IPS-NIHi7 (cell line): Measurements from ENCODE around the gene GPR31.
"Not testable (repeated sequence)": the region's sequence is repeated elsewhere in the genome, so short reads cannot be mapped to it uniquely, and the experiment has no call there.

ENCODE experiments used
- DNase-seq: peaks from one replicate; pipeline ENCODE4 v3.0.0; 2012; ENCODE audit warnings: mixed read lengths; ENCODE audit errors: extremely low spot score

Gene GPR31, protein sequence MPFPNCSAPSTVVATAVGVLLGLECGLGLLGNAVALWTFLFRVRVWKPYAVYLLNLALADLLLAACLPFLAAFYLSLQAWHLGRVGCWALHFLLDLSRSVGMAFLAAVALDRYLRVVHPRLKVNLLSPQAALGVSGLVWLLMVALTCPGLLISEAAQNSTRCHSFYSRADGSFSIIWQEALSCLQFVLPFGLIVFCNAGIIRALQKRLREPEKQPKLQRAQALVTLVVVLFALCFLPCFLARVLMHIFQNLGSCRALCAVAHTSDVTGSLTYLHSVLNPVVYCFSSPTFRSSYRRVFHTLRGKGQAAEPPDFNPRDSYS

DNA sequence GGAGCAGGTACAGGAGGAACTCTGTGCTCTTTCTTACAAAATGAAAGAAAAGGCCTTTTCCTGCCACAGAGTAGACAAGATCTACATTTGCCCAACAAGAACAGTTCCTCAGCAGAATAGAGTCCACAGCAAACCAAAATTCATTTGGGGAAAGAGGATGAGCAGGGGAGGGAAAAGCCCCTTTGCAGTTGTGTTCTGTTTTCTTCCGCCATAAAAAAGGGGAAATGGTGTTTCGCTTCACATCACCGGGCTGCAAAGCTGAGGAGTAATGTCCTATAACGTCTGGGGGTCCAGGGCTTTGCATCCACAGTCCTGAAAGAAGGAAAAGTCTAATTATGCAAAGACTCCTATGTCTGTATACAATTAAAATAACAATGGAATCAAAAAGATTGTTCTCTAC lies at the start of gene GPR31:
Gene GPR31 (minus strand): TSS at position 118 of the 400 bp plus-strand sequence. CDS start 149 bp downstream, outside the sequence.
- no peak for DNase-seq

DNA sequence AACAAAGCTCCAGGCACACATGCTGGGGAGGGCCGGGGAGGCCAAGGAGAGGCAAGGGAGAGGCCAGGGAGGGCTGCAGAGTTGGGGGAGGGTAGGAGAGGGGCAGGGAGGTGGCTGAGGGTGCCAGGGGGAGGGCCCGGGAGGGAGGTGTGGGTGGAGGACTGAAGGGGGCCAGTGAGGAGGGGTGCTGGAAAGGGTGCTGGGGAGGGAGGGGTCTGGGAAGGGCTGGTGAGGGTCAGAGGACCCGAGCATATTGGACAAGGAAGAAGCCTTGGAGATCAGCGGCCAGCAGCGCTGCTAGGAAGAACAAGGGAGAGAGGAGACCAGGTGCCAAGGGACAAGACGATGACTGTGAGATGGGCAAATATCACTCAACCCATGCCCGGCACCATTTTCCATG lies 49.7 kb upstream of the GPR31 start:
- DNase-seq, result no peak

DNA sequence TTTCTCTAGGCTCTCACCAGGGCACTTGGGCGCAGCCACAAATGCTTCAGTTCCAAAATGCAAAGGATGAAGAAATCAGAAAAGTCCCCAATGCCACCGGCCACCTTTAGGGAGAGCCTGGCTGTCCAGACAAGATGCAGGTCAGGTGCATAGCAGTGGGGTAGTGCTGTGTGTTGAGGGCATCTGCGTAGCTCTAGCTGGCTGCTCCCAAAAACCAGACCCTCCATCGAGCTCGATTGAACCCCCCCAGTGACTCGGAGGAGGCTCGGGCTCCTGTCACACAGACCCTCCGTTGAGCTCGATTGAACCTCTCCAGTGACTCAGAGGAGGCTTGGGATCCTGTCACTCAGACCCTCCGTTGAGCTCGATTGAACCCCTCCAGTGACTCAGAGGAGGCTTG lies 47.5 kb upstream of the GPR31 start:
- DNase-seq, result not testable (repeated sequence)

DNA sequence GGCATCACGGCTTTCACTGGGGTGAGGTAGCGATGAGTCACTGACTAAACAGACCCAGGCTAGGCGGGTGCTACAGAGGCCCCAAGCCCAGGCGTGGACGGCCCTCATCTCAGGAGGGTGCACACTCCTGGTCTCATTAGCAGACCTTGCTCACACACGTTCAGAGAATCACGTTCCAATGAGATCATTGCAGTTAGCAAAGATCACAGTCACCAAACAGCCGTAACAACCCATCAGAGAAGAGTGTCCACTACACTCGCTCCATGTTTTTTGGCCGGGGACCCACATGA lies 46.2 kb upstream of the GPR31 start:
- not testable (repeated sequence) for DNase-seq

DNA sequence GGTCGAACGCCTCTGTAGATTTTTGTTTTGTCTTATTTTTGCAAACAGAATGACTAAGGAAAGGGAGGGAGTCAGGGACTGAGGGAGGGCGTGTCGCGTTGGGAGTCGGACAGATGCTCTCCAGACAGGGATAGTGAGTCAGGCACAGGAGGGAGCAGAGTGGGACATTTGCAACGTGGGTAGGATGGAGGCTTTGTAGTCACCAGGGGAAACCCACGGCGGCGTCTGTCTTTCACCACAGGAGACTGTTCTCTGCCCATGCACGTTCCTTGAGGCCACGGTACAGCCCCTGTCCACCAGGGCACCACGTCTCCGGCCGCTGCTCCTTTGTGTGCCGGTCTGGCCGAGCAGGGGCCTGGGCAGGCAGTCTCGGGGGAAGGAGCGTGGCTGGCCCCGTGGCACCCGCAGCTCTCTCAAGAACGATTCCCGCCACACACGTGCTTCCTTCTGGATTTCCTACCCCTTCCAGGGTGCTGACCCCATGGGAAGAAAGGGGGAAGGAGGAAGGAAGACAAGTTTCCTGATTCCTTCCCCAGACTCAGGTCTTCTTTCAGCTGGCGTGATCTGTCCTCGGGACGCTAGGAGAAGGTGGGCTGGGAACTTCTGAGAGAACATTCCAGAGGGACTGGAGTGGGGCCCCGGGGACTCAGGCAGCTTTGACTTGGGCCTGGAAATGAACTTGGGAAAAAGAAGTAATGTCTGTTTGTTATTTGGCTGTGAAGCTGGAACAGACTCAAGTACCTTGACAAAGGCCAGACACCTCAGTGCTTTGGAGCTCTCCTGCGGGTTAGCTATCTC lies 45.7 kb upstream of the GPR31 start:
- DNase-seq, result not testable (repeated sequence)

DNA sequence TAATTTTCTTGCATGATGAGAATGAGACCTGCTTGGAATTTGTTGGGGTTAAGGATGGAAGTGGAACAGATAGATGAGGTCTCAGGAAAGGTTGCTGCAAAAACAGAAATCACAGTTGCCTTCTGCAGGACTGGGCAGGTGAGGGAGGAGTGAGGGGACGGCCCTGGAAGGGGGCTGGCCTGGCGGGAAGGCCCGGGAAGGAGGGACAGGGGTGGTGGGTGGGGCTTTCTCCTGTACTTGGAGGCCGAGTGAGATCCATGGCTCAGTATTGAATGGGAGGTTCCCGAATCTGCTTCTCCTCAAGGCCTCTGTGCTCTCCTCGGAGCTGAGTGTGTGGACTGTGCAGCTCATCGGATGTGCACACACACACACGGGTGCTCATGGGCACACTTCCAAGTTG lies 44.8 kb upstream of the GPR31 start:
- not testable (repeated sequence) for DNase-seq

DNA sequence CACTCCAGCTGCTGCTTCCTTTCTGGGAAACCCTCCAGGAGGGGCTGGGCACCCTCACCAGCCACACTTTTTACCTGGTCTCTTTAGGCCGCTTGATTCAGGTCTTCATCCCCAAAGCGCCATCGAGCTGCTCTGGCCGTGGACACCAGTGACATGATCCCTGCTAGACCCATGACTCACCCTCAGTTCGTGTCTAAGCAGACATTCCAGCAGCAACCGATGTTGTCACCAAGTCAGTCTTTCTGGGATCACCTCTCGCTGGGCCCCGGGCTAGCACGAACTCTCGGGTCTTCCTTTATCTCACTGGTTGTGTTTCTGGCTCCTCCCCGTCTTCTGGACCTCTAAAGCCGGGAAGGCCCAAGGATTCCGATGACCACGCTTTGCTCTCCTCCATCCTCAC lies 43.0 kb upstream of the GPR31 start:
- no peak for DNase-seq

DNA sequence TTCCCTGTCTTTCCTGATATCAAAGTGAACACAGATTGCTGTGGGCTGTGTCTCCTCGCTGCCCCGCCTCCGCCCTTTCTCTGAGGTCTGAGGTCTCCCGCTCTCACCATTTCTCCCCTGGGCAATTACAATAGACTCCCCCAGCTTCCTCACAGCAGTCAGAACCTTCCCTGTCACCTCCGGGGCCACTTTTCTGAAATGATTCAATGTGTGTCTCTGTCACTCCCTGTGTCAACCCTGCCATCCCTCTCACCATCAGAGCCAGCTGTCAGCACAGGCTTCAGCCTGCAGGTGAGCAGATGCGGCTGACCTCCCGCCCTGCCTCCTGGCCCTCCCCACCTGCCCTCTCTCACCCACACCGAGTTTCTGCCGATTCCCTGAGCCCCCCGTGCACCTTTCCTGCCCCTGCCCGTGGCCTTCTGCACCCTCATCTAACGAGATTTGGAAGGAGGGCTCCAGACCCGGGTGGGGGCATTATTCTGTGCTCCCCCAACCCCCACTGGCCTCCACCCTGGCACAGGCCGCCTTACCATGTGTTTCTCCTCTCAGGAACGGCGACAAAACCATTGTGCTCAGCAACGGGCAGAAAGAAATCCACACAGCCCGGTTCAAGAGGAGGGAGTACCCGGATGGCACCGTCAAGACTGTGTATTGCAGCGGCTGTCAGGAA lies 38.3 kb upstream of the GPR31 start:
- not testable (repeated sequence) for DNase-seq

DNA sequence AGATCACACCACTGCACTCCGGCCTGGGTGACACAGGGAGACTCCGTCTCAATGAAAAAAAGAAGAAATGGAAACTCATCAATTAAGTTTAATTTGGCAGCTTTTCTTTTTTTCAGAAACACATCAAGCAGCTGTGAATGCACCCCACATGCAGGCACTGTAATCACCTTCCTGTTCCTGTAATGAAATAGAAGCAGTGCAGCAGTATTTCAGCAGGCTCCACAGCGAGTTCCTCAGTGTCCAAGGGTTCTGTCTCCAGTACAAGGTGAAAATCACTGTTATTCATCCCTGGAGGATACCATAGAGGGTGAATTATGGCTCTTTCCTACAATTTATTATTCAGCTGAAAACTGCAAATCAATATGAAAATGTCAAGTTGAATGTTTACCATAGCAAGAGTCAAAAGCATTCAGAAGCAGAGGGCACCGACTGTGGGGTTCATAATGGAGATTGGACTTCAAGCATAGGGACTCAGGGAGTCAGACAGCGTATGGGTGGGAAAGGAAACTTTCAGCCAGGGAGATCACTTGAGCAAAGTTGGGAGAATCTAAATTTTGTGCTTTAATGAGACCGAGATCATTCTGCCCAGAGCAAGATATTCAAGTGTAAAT lies 35.8 kb upstream of the GPR31 start:
- not testable (repeated sequence) for DNase-seq

DNA sequence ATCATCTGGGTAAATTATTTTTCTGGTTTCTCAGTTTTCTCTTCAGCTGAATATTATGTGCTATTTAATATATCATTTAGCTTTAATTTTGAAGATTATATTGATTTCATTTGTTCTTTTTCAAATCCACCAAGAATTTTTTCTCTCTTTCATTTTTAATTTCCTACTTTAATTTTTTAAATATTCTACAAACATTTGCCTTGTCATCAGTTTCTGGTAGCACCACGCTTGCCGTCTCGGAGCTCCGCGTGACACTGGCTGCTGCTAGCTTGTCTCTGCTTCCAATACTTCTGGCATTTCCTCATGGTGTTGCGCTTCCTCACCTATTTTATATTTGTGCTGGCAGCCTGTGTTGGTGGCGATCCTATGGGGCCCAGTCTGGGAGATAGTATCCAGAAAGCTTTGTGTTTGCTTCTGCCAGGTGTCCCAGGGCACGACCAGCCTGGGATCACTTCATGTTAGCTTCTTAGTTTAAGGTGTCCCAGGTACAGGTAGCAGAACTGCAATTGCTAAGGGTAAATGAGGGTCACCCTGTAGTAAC lies 33.3 kb upstream of the GPR31 start:
- not testable (repeated sequence) for DNase-seq

DNA sequence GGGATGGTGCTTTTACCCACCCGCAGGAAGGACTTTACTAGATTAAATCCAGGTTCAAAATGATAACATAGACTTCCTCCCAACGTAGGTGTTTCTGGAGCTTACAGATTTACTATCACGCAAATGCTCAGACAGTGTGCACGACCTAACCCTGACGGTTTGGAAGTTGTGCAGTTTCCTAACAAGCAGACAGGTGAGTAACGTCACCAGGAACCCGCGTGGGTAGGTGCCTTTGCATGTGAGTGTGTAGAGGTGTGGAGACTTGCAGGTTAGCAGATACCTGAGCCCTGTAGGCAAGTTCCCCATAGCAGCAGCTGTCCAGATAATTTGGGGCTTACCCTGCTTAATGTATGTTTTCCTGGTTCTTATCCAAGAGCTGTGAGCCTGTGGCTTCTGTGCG lies 29.5 kb upstream of the GPR31 start:
- DNase-seq, result not testable (repeated sequence)

DNA sequence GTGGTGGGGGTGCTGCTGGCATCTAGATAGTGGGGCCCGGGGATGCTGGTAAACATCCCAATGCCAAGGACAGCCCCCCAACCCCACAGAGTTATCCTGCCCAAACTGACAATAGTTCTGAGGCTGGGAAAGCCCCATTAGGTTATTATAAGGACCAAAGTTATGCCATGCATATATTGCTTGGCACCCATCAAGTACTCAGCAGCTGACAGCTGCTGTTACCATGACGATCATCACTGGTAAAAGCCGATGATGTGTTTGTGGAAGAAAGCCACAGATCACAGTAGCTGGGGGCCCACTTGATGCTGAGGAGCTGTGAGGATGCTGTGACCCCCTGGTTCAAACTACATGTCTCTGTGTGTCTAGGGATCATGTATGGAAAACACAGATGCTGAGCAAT lies 27.3 kb upstream of the GPR31 start:
- DNase-seq, result not testable (repeated sequence)

DNA sequence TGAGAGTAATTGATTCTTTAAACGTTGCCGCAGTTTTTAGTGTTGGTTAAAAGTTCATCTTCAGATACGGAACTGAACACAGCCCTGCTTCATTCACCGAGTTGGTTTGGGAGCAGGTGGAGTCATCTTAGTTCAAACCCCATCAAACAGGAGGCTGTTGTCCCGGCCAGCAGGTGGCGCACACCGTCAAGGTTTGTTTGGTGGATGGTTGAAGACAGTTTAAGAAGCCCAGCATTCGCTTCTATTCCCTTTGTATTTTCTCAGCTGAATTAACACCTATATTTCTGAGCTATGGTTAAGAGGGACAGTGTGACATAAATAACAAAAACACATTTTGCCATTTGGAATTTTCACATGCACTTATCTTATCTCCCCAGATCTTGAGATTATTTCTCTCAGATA lies 25.1 kb upstream of the GPR31 start:
- DNase-seq, result not testable (repeated sequence)

DNA sequence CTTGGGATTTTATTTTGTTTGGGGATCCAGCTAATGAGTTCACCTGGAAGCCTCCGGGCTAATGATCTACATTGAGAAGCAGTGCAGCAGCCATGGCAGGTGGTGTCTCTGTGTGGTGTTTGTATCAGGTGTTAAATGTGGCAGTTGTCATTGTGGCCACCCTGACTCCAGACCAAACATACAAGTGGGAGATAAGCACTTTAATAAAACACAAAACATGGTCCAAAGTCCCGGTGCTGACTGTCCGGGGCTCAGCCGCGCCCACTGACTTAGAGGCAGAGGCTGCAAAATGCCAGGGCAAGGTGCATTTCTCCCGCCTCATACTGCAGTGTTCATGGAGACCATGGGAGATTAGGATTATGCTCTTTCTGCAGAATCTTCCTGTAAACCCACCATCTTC lies 23.6 kb upstream of the GPR31 start:
- not testable (repeated sequence) for DNase-seq

DNA sequence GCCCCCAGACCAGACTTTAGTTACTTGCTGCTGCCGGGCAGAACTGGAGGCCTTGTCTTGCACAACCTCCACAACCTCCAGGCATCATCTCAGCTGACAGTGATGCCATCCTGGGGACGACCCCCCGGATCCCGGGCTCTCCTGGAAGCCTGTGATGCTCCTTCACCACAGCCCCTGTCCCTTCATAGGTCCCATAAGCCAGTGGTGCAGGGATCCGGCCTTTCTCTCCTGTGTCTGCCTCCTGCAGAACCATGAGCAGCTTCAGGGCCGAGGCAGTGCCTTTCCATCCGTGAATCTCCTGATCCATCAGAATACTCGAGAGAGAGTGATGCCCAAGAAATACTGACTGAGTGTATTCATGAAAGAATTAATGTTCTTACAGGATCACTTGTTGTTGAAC lies 22.3 kb upstream of the GPR31 start:
- DNase-seq, result not testable (repeated sequence)

DNA sequence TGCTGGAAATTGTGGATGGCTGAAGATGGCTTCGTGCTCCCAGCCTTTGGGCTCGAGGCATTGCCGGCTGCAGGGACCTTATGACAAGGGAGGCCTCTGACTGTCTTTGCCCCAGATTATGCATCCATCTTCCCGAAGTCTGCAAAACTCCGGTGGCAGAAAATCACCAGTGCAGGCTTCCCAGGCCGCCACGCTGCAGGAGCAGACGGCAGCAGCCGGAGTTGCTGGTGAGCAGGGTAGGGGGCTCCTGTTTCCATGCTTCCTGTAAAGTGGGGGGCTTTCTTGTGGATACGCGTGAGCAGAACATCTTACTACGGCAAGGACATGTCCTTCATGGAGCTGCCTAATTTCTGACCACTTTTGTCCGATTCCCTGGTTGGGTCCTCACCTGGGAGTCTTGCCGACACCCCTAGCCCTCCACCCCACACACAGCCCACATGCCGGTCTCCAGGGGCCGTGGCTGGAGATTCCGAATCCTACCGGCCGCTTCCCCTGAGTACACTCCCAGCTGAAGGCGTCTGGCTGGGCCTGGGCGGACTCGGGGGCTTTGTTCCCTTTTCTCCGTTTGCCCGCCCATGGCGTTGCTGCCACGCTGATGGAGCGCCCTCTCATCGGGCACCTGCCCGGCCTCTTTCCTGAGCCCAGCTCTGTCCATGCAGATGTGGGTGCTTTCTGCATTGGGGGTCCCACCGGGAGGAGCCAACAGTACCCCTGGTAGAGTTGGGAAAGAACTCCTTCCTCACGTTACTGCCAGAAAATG lies 21.3 kb upstream of the GPR31 start:
- DNase-seq, result not testable (repeated sequence)

DNA sequence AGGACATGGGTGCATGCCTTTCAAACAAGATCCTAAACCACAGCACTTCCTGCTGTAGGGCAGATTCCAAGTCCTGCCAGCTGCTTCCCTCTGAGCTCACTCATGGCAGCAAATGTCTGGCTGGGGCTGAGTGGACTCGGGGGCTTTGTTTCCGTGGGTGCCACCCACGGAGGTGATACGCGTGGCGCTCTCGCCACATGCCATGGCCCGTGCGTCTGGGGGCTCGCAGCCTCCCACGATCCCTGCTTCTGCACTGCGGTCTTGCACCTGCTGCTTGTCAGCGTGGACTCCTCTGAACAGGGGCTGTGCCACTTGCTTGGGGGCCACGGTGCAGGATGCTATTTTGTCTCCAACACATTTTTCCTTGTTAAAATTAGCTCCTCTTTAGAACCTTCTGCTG lies 19.5 kb upstream of the GPR31 start:
- DNase-seq, result not testable (repeated sequence)

DNA sequence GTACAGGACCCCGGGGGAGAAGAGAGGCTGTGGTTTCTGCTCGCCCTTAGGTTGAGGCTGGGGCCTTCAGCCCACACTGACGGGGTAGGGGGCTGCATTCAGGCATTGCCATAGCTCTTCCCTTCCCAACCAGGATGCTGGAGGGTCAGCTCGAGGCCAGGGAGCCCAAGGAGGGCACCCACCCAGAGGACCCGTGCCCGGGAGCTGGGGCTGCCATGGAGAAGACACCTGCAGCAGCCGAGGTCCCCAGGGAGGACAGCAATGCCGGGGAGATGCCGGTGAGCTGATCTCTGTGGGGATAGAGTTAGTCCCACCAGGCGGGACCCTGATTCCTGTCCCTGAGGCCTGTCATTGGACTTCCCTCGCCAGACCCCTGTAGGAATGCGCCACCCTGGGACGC lies 14.2 kb upstream of the GPR31 start:
- DNase-seq, result not testable (repeated sequence)

DNA sequence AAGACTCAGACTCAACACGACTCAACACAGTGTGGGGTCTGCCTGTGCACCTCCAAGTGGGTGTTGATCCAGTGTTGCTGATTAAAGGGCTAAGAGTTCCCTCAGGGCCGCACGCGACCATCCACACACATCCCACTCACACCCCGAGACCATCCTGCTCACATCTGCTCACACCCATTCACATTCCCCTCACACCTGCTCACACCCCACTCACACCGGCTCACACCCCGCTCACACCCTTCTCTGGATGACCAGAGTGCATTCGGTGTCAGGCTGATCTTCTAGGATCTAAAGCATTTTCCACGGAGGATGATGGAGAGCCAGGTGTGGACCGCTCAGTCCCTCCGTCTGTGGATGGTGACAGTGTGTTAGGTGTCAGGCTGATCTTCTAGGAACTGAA lies 13.5 kb upstream of the GPR31 start:
- DNase-seq, result not testable (repeated sequence)

DNA sequence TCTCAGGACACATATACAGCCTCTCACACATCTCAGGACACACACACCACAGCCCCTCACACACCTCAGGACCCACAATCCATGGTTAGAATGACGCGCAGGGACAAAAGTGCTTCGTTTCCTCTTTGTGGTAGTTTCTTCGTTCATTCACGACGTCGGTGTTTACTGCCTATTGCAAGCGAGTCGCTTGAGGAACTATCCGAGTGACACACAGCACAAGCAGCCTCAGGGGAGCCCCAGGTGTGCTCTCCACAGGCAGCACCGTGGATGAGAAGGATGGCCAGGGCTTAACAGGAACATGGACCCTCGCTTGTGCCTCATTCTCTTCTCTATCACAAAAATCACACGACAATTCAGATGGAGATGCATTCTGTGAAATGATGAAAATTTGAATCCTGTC lies 12.1 kb upstream of the GPR31 start:
- not testable (repeated sequence) for DNase-seq

DNA sequence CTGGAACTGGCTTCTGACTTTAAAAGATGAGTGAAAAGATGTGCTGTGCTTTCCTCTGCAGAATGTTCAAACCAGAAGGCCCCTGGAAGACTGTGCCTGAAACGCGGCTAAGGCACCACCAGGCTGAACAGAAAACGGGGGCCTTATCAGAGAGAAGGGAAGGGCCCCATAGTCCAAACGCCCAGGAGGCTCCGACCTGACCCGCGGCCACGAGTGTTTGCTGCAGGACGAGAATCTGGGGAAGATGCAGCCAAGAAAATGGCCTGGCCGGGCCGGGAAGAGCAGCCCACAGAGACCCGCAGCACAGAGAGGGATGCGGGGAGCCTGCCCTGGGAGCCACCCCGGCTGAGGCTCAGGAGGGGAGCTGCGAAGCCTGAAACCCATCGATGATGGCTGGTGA lies 10.5 kb upstream of the GPR31 start:
- DNase-seq, result not testable (repeated sequence)
